GM18868 (cell line): Measurements from ENCODE around the gene ERICH3.

ENCODE experiments used
- ATAC-seq: cut with Tn5 transposase; IDR thresholded peaks from one replicate; pipeline ENCODE4 v1.9.1; 2021; ENCODE audit warnings: mild to moderate bottlenecking, moderate library complexity; ENCODE audit not compliant: unreplicated experiment

Gene ERICH3

GRCh38 chr1:74591949-74592348 is 81.6 kb downstream of the ERICH3 start:
- no peak for ATAC-seq

DNA sequence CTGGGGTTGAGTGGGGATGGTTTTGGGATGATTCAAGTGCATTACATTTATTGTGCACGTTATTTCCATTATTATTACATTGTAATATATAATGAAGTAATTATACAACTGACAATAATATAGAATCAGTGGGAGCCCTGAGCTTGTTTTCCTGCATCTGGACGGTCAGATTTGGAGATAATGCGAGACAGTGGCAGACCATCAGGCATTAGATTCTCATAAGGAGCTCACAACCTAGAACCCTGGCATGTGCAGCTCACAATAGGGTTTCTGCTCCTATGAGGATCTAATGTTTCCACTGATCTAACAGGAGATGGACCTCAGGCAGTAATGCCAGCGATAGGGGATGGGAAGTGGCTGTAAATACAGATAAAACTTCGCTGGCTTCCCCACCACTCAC is 83.3 kb downstream of the ERICH3 start:
- no peak for ATAC-seq

DNA sequence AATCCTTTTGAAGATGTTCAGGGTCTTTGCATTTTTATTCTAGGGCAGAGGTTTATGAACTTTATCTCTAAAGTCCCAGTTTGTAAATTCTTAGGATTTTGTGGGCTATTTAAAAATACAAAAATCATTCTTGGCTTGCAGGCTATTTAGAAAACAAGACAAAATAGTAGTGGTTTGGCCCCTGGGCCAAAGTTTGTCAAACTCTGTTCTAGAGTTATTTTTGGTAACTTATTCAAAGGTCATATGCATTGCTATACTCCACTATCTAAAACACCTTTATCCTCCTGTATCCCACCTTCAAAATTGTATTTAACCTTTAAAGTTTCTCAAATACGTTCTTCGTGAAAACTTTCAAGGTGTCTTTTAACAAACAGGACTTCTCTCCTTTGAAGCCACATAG is 85.7 kb downstream of the ERICH3 start:
- ATAC-seq, result no peak

- peak; percentile 59 for ATAC-seq
Observed at GRCh38 chr1:74586253-74586897, 87.2 kb downstream of the ERICH3 start.

DNA sequence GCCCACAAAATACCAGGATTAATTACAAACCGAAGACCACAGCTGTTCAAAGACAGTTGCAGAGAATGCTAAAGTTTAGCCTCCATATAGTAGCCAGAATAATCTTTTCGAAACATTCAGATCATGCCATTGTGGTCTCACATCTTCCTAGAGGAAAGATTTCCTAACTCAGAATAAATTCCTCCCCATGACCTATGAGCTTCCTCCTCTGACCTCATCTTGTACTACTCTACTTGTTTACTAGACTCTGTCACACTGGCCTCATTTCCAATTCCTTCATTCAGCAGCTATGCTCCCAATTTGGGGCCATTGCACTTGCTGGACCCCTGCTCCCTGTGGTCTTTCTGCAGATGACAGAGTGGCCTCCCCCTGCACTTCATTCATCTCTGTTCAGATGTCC is 89.4 kb downstream of the ERICH3 start:
- ATAC-seq, result no peak

GRCh38 chr1:74583397-74583796 is 90.2 kb downstream of the ERICH3 start:
- ATAC-seq, result no peak

DNA sequence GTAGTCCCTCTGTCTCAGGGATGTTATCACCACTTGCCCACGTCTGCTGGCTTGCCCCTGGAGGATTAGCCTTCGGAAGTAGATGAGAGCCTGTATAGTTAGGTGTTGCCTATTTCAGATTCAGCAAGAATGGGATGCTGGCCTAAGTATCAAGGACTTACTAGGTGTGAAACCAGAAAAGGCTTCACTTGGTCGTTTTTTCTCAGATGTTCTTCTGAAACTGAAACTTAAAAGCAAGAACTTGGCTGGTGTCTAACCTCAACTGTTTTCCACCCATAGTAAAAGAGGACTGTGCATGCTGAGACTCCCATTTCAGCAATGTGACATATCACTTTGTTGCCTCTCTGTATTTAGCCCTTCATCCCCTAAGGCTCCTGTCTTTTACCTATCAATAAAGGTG is 94.2 kb downstream of the ERICH3 start:
- peak; percentile 98 for ATAC-seq

- no peak for ATAC-seq
Observed at GRCh38 chr1:74578101-74578500, 95.5 kb downstream of the ERICH3 start.

DNA sequence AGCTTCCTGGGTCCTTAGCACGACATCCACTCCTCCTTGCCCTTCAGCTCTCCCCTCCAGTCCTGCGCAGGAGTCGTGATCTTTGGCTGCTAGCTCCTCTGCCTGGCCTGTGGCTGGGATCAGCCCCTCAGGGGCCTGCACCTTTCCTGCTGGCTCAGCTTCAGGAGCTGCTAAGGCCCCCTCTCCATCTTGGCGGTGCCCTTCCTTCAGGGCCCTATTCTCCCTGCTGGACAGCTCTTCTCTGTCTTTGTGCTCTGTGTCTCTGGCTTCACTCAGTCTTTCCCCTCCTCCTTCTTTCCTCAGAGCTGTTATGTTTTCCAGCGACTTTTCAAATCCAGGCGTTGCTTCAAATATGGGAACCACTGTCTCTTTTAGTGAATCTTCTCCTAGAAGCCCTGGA is 101.7 kb downstream of the ERICH3 start:
- ATAC-seq, result no peak

- no peak for ATAC-seq
Observed at GRCh38 chr1:74571493-74571800, 102.1 kb downstream of the ERICH3 start.

- no peak for ATAC-seq
Observed at GRCh38 chr1:74570797-74571492, 102.6 kb downstream of the ERICH3 start.

DNA sequence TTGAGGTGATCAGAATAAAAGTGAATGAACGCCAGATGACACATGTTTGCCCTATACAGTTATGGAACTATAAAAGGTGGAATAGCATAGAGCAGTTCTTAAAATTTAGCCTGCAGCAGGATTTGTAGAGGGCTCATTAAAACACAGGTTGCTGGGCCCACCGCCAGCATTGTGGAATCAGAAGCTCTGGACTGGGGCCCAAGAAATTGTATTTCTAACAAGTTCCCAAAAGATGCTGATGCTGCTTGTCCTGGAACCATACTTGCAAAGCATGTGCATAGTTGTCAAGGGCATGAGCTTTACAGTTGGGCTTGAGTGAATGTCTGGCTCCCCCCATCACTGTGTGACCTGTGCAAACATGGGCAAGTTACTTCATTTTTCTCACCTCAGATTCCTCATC is 123.7 kb downstream of the ERICH3 start:
- no peak for ATAC-seq

GRCh38 chr1:74548961-74549750 is 124.4 kb downstream of the ERICH3 start:
- no peak for ATAC-seq

- ATAC-seq, result no peak
Observed at GRCh38 chr1:74545821-74546220, 127.8 kb downstream of the ERICH3 start.

DNA sequence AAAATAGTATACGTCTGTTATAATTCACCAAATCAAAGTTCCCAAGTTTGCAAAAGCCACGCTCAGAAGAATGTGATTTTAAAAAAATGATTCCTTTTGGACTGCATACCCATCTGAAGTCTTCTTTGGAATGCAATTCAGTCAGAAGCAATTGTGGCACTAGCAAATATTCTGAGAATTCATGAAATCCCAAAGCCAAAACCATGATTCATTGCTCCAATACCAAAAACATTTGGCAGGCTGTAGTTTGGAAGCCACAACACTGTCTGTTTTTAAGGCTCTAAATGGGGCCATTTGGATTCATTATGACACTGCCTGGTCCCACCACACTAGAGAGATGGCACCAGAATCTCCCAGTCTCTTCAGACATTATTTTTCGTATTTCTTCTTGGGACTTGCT is 139.4 kb downstream of the ERICH3 start:
- no peak for ATAC-seq

DNA sequence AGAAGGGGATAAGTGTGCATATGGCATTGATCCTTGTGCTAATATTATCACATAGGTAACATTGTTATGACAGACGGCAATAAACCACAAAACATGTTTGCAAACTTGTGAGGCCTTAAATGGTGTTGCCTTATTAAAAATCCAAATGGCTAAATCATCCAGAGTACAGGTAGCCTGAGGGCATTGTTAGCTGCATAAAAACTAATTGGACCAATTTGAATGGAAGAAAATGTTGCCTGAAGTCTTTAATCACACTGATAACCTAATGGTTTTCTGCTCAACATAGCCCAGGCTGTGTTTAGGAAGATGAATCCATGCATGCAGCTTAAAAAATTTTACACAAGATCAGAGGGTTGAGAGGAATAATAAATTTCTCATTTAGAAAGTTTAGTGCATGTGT is 141.8 kb downstream of the ERICH3 start:
- ATAC-seq, result no peak

DNA sequence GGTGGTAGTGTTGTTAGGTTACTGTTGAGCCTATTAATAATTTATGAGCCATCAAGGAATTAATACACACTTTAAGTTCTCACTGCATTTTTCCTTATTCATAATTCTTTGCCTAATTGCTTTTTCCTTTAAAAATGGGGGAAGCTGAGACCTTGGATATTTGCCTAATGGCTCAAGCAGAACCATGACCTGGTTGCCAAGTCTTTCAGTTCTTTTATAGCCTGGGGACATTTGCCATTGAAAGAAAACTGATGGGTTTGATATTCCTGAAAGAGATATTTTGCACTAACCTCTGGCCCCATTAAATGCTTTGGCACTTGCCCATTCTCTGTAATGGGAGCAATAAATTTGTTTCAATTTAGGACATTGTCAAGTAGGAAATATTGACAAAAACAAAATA is 142.7 kb downstream of the ERICH3 start:
- no peak for ATAC-seq

GRCh38 chr1:74528123-74528522 is 145.5 kb downstream of the ERICH3 start:
- no peak for ATAC-seq

DNA sequence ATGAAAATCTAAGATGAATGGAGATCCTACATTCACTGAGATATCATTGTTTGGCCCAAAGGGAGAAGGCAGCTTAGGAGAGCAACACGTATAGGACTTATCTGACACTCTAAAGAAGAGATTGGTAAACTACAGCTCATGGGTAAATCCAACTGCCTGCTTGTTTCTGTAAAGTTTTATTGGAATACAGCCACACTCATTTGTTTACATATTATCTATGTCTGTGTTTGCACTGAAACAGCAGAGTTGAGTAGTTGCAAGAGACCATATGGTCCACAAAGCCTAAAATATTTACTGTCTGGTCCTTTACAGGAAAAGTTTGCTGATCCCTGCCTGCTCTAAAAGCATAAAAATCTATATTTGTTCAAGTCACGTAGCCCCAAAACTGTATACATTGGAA is 146.9 kb downstream of the ERICH3 start:
- ATAC-seq, result no peak

DNA sequence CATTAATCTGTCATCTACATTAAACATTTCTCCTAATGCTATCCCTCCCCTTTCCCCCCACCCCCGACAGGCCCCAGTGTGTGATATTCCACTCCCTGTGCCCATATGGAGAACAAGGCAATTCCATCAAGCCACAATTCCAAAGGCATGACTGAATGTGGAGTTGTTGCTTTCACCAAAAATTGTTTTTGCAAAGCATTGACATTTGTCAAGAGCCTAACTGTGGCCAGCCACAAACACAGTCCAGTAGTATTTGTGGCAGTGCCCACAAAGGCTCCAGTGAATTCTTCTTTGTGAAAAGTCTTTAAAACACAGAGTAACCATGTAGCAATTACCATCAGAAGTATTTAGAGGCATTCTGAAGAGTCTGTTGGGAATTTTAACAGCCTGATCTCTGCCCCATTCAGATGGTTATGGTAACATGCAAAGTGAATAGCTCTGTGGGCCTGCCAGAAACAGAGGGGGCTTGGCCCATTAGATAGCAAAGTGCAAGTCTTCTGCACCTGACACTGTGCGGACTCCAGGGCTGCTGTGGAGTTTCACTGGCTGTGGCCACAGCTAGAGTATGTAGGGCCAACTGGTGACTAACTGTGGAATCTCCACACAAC is 149.6 kb downstream of the ERICH3 start:
- ATAC-seq, result no peak

- no peak for ATAC-seq
Observed at GRCh38 chr1:74522148-74522547, 151.4 kb downstream of the ERICH3 start.
